ENCODE results near the gene CCDC28A.
A peak's percentile ranks its signal among the peaks of the same experiment; 100 is the strongest.

Gene CCDC28A

GRCh38 chr6:138757136-138757535 is 16.4 kb upstream of the CCDC28A start:
- Histone ChIP-seq H3K27ac (ENCODE audit: low read depth, low read length) (no peak overlapping the region), H3K9ac (ENCODE audit: low read length in 5 of 5) (no peak overlapping the region), H3K27me3 (ENCODE audit: control insufficient read depth in 5 of 5, insufficient read depth in 4 of 5, low read length in 5 of 5) (no peaks in the 10 kb centered on the region), H3K36me3 (ENCODE audit: control insufficient read depth in 5 of 5, insufficient read depth in 5 of 5, low read length in 5 of 5) (no peaks in the 10 kb centered on the region), H3K4me1 (ENCODE audit: control insufficient read depth in 5 of 5, insufficient read depth in 5 of 5, low read length in 5 of 5) (no peaks in the 10 kb centered on the region), H3K4me3 (ENCODE audit: low read depth in 1 of 5, low read length in 5 of 5) (no peak overlapping the region), H3K9me3 (ENCODE audit: control insufficient read depth in 5 of 5, low read length in 5 of 5) (no peaks in the 10 kb centered on the region)

DNA sequence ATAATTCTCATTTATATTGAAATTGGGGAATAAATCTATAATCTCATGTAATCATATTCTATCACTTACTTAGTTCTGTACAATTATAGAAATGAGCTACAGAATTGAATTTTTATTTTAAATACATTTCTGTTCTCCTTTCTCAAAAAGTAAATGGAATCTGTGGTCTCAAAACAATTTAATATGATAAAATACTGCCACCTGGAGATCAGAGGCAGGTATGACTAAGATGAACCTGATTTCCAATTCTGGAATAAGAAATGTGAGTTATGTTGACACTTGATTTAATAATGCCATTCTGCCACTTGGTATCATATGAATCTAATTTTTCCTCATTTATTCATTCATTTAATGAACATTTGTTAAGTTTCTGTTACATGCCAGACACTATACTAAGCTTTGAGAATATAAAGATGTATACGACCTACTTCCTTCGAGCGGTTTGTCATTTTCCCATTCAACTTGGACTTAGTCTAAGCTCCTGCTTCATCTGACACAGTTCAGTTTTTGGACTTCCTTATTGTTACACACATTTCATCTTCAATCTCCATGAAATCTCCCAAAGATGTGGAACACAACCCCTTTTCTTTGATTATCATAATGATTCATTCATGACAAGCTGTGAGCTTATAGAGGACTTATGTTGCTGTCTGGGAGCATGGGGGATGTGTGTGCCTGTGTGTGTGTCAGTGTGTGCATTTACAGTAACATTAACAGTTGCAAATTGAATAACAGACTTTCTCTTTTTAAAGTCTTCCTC is 7.5 kb upstream of the CCDC28A start:
- Histone ChIP-seq H3K36me3 (ENCODE audit: control insufficient read depth in 5 of 5, insufficient read depth in 5 of 5, low read length in 5 of 5) (no peaks in the 10 kb centered on the region), H3K4me3 (ENCODE audit: low read depth in 1 of 5, low read length in 5 of 5) (no peak overlapping the region)

GRCh38 chr6:138769102-138769676 is 4.4 kb upstream of the CCDC28A start:
- H3K9me3 ChIP-seq (ENCODE audit: control insufficient read depth in 5 of 5, low read length in 5 of 5) = no peaks in the 10 kb centered on the region
- H3K4me1 ChIP-seq (ENCODE audit: control insufficient read depth in 5 of 5, insufficient read depth in 5 of 5, low read length in 5 of 5) = peaks cover 2 to 13% (median 10%) of the 10 kb centered on the region in 5 donors
- H3K4me3 ChIP-seq (ENCODE audit: low read depth in 1 of 5, low read length in 5 of 5) = no peak overlapping the region
- no peaks in the 10 kb centered on the region for H3K27me3 ChIP-seq (ENCODE audit: control insufficient read depth in 5 of 5, insufficient read depth in 4 of 5, low read length in 5 of 5)
- H3K27ac ChIP-seq (ENCODE audit: low read depth, low read length) = no peak overlapping the region
- H3K36me3 ChIP-seq (ENCODE audit: control insufficient read depth in 5 of 5, insufficient read depth in 5 of 5, low read length in 5 of 5) = no peaks in the 10 kb centered on the region
- no peak overlapping the region for H3K9ac ChIP-seq (ENCODE audit: low read length in 5 of 5)

More for the DNA sequence above, 7.5 kb upstream of the CCDC28A start:
- H3K27ac ChIP-seq (ENCODE audit: low read depth, low read length) = no peak overlapping the region
- H3K4me1 ChIP-seq (ENCODE audit: control insufficient read depth in 5 of 5, insufficient read depth in 5 of 5, low read length in 5 of 5) = no peaks in the 10 kb centered on the region
- H3K9me3 ChIP-seq (ENCODE audit: control insufficient read depth in 5 of 5, low read length in 5 of 5) = no peaks in the 10 kb centered on the region
- no peak overlapping the region for H3K9ac ChIP-seq (ENCODE audit: low read length in 5 of 5)
- H3K27me3 ChIP-seq (ENCODE audit: control insufficient read depth in 5 of 5, insufficient read depth in 4 of 5, low read length in 5 of 5) = no peaks in the 10 kb centered on the region

GRCh38 chr6:138772596-138773176 is 883 bp upstream of the CCDC28A start:
- Histone ChIP-seq H3K36me3 (ENCODE audit: control insufficient read depth in 5 of 5, insufficient read depth in 5 of 5, low read length in 5 of 5) (peaks cover 5 to 15% (median 9%) of the 10 kb centered on the region in 5 donors), H3K4me3 (ENCODE audit: low read depth in 1 of 5, low read length in 5 of 5) (peak overlapping the region; percentile 82 to 98 (median 94)), H3K9ac (ENCODE audit: low read length in 5 of 5) (peak overlapping the region in 4 of 5 donors; percentile 81 to 96 (median 92)), H3K27ac (ENCODE audit: low read depth, low read length) (peak overlapping the region; percentile 99), H3K9me3 (ENCODE audit: control insufficient read depth in 5 of 5, low read length in 5 of 5) (no peaks in the 10 kb centered on the region), H3K27me3 (ENCODE audit: control insufficient read depth in 5 of 5, insufficient read depth in 4 of 5, low read length in 5 of 5) (no peaks in the 10 kb centered on the region), H3K4me1 (ENCODE audit: control insufficient read depth in 5 of 5, insufficient read depth in 5 of 5, low read length in 5 of 5) (peaks cover 2 to 21% (median 19%) of the 10 kb centered on the region in 5 donors)

DNA sequence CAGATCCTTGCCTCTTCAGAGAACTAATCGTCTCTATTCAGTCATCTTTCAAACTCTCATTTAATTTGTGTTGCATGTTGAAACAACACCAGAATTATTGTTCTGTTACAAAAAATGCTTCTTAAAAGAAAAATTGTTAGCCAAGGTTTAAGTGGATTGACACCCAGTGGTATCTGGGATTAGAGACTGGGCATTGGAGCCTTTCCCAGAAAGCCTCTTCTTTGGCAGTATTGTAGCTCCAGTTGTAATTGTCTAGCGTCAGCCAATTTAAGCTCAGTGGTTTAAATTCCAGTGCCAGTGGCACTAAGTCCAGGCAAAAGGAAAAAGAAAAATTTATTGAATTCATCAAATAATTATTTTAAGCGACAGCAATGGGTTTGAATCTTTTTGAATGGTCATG is 801 bp downstream of the CCDC28A start:
- Histone ChIP-seq H3K36me3 (ENCODE audit: control insufficient read depth in 5 of 5, insufficient read depth in 5 of 5, low read length in 5 of 5) (peaks cover 10 to 28% (median 12%) of the 10 kb centered on the region in 5 donors), H3K4me1 (ENCODE audit: control insufficient read depth in 5 of 5, insufficient read depth in 5 of 5, low read length in 5 of 5) (peaks cover 2 to 21% (median 19%) of the 10 kb centered on the region in 5 donors), H3K9me3 (ENCODE audit: control insufficient read depth in 5 of 5, low read length in 5 of 5) (no peaks in the 10 kb centered on the region), H3K27me3 (ENCODE audit: control insufficient read depth in 5 of 5, insufficient read depth in 4 of 5, low read length in 5 of 5) (no peaks in the 10 kb centered on the region), H3K27ac (ENCODE audit: low read depth, low read length) (peak overlapping the region; percentile 99), H3K4me3 (ENCODE audit: low read depth in 1 of 5, low read length in 5 of 5) (peak overlapping the region; percentile 82 to 98 (median 94)), H3K9ac (ENCODE audit: low read length in 5 of 5) (peak overlapping the region in 4 of 5 donors; percentile 81 to 96 (median 92))

GRCh38 chr6:138776659-138777058 is 3.1 kb downstream of the CCDC28A start:
- no peak overlapping the region for H3K27ac ChIP-seq (ENCODE audit: low read depth, low read length)
- no peak overlapping the region for H3K9ac ChIP-seq (ENCODE audit: low read length in 5 of 5)
- peaks cover 21 to 37% (median 26%) of the 10 kb centered on the region in 5 donors for H3K36me3 ChIP-seq (ENCODE audit: control insufficient read depth in 5 of 5, insufficient read depth in 5 of 5, low read length in 5 of 5)
- H3K9me3 ChIP-seq (ENCODE audit: control insufficient read depth in 5 of 5, low read length in 5 of 5) = no peaks in the 10 kb centered on the region
- H3K4me3 ChIP-seq (ENCODE audit: low read depth in 1 of 5, low read length in 5 of 5) = no peak overlapping the region
- peaks cover 2 to 21% (median 19%) of the 10 kb centered on the region in 5 donors for H3K4me1 ChIP-seq (ENCODE audit: control insufficient read depth in 5 of 5, insufficient read depth in 5 of 5, low read length in 5 of 5)
- H3K27me3 ChIP-seq (ENCODE audit: control insufficient read depth in 5 of 5, insufficient read depth in 4 of 5, low read length in 5 of 5) = no peaks in the 10 kb centered on the region

DNA sequence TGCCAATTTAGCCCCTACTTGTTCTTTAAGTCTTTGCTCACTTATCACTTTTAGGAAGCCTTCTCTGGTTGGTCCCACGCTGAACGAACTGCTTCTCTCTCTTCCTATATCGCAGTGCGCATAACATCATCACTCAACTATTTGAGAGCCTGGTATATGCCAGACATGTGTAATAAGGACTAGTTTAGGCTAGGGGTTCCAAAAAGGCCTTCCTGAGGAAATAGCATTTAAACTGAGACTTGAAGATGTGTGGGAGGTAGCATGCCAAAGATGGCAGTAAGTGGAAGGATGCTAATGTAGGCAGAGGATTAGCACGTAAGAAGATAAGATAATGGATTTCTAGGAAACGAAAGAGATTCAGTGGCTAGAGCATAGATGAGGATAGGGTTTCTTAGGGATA is 4.8 kb downstream of the CCDC28A start:
- H3K9me3 ChIP-seq (ENCODE audit: control insufficient read depth in 5 of 5, low read length in 5 of 5) = no peaks in the 10 kb centered on the region
- H3K4me3 ChIP-seq (ENCODE audit: low read depth in 1 of 5, low read length in 5 of 5) = no peak overlapping the region
- H3K9ac ChIP-seq (ENCODE audit: low read length in 5 of 5) = no peak overlapping the region
- no peaks in the 10 kb centered on the region for H3K27me3 ChIP-seq (ENCODE audit: control insufficient read depth in 5 of 5, insufficient read depth in 4 of 5, low read length in 5 of 5)
- H3K4me1 ChIP-seq (ENCODE audit: control insufficient read depth in 5 of 5, insufficient read depth in 5 of 5, low read length in 5 of 5) = peaks cover 0 to 15% (median 12%) of the 10 kb centered on the region in 5 donors
- H3K36me3 ChIP-seq (ENCODE audit: control insufficient read depth in 5 of 5, insufficient read depth in 5 of 5, low read length in 5 of 5) = peaks cover 32 to 50% (median 37%) of the 10 kb centered on the region in 5 donors
- H3K27ac ChIP-seq (ENCODE audit: low read depth, low read length) = no peak overlapping the region

GRCh38 chr6:138782243-138782642 is 8.7 kb downstream of the CCDC28A start:
- Histone ChIP-seq H3K9ac (ENCODE audit: low read length in 5 of 5) (no peak overlapping the region), H3K27me3 (ENCODE audit: control insufficient read depth in 5 of 5, insufficient read depth in 4 of 5, low read length in 5 of 5) (no peaks in the 10 kb centered on the region), H3K9me3 (ENCODE audit: control insufficient read depth in 5 of 5, low read length in 5 of 5) (no peaks in the 10 kb centered on the region), H3K36me3 (ENCODE audit: control insufficient read depth in 5 of 5, insufficient read depth in 5 of 5, low read length in 5 of 5) (peaks cover 31 to 54% (median 50%) of the 10 kb centered on the region in 5 donors), H3K27ac (ENCODE audit: low read depth, low read length) (no peak overlapping the region), H3K4me1 (ENCODE audit: control insufficient read depth in 5 of 5, insufficient read depth in 5 of 5, low read length in 5 of 5) (peaks cover 0 to 4% (median 0%) of the 10 kb centered on the region in 5 donors), H3K4me3 (ENCODE audit: low read depth in 1 of 5, low read length in 5 of 5) (no peak overlapping the region)

DNA sequence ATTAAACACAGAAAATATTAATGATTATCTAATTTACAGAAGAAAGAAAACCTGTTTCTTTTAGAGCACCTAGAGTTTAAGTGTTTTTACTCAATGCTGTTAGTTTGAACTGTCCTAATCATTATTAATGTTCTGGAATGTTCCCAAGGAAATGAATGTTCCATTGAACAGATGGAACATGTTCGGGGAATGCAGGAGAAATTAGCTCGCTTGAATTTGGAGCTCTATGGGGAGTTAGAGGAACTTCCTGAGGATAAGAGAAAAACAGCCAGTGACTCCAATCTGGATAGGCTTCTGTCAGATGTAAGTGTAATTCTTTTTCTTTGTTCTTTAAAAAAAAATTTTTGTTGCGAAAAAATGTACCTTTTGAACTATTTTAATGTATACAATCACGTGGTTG is 11.5 kb downstream of the CCDC28A start:
- Histone ChIP-seq H3K36me3 (ENCODE audit: control insufficient read depth in 5 of 5, insufficient read depth in 5 of 5, low read length in 5 of 5) (peaks cover 32 to 57% (median 46%) of the 10 kb centered on the region in 5 donors), H3K4me3 (ENCODE audit: low read depth in 1 of 5, low read length in 5 of 5) (no peak overlapping the region), H3K27ac (ENCODE audit: low read depth, low read length) (no peak overlapping the region)

GRCh38 chr6:138785980-138786379 is 12.4 kb downstream of the CCDC28A start:
- Histone ChIP-seq H3K4me3 (ENCODE audit: low read depth in 1 of 5, low read length in 5 of 5) (no peak overlapping the region), H3K9ac (ENCODE audit: low read length in 5 of 5) (no peak overlapping the region), H3K4me1 (ENCODE audit: control insufficient read depth in 5 of 5, insufficient read depth in 5 of 5, low read length in 5 of 5) (peaks cover 0 to 4% (median 0%) of the 10 kb centered on the region in 5 donors), H3K9me3 (ENCODE audit: control insufficient read depth in 5 of 5, low read length in 5 of 5) (no peaks in the 10 kb centered on the region), H3K27me3 (ENCODE audit: control insufficient read depth in 5 of 5, insufficient read depth in 4 of 5, low read length in 5 of 5) (no peaks in the 10 kb centered on the region), H3K36me3 (ENCODE audit: control insufficient read depth in 5 of 5, insufficient read depth in 5 of 5, low read length in 5 of 5) (peaks cover 31 to 61% (median 50%) of the 10 kb centered on the region in 5 donors), H3K27ac (ENCODE audit: low read depth, low read length) (no peak overlapping the region)

More for the DNA sequence above, 11.5 kb downstream of the CCDC28A start:
- Histone ChIP-seq H3K9ac (ENCODE audit: low read length in 5 of 5) (no peak overlapping the region), H3K27me3 (ENCODE audit: control insufficient read depth in 5 of 5, insufficient read depth in 4 of 5, low read length in 5 of 5) (no peaks in the 10 kb centered on the region), H3K9me3 (ENCODE audit: control insufficient read depth in 5 of 5, low read length in 5 of 5) (no peaks in the 10 kb centered on the region), H3K4me1 (ENCODE audit: control insufficient read depth in 5 of 5, insufficient read depth in 5 of 5, low read length in 5 of 5) (peaks cover 0 to 4% (median 0%) of the 10 kb centered on the region in 5 donors)

All from subcutaneous abdominal adipose tissue (tissue), 5 donors.